A549 (cell line): ENCODE measurements around the gene RFK. TPM values are rescaled to one million over a fixed set of nuclear protein-coding genes. Genes with fewer than 3 reads are reported as not detected.

Experiments used
- ATAC-seq, 2 experiments: fragments of 200-7000 bp in 1 of 2; fragments of >200 bp in 1 of 2; cut with Nextera tagmentation in 1 of 2; cut with Tn5 transposase in 1 of 2; 3 replicates each; pipeline versions ENCODE4 v1.8.0 to v1.9.1; 2018 to 2020; ENCODE audit warnings: mild to moderate bottlenecking in 1 of 2, moderate library complexity in 1 of 2
- CTCF ChIA-PET: fragments of 300-600 bp; sonication (Branson Sonifier 250); formaldehyde crosslinking; extraction: SDS; loops from one replicate; lab custom pipeline; 2021; ENCODE audit warnings: antibody characterized with exemption, inconsistent platforms; lab: Yijun Ruan, JAX
- POLR2A ChIA-PET: fragments of 350-600 bp; formaldehyde crosslinking; extraction: SDS; loops from one replicate; lab custom pipeline; 2021; ENCODE audit warnings: antibody characterized with exemption, inconsistent platforms; lab: Yijun Ruan, JAX
- DNase-seq, 2 experiments: peaks; one replicate each; pipeline versions ENCODE4 v3.0.0 to v3.0.0-alpha.2; 2011 to 2016; ENCODE audit warnings: low read depth in 1 of 2, low spot score in 1 of 2
- FAIRE-seq: peaks from 2 replicates; lab custom pipeline; 2011; peaks lifted over from hg19 to GRCh38; lab: Jason Lieb, UNC
- H3K27ac ChIP-seq, 2 experiments: fragments of >200 bp; sonication (Bioruptor Twin); formaldehyde crosslinking; 3 replicates each; pipeline ENCODE4 v1.5.1; 2016 to 2017
- H3K4me1 ChIP-seq: fragments of >200 bp; sonication (Bioruptor Twin); formaldehyde crosslinking; 3 replicates; pipeline ENCODE4 v1.6.1; 2016
- H3K4me2 ChIP-seq: fragments of >200 bp; sonication (Bioruptor Twin); formaldehyde crosslinking; 3 replicates; pipeline ENCODE4 v1.6.1; 2016
- H3K4me3 ChIP-seq: fragments of >200 bp; sonication (Bioruptor Twin); formaldehyde crosslinking; 3 replicates; pipeline ENCODE4 v1.5.1; 2016
- H3K9me3 ChIP-seq: fragments of >200 bp; sonication (Bioruptor Twin); formaldehyde crosslinking; 3 replicates; pipeline ENCODE4 v1.6.1; 2016
- CBX8 ChIP-seq: fragments of 200-600 bp; sonication (generic); IDR thresholded peaks from 2 replicates; pipeline ENCODE4 v1.6.1; 2016
- CEBPB ChIP-seq, 2 experiments: fragments of >200 bp in 1 of 2; sonication (Bioruptor Twin) in 1 of 2; formaldehyde crosslinking in 1 of 2; IDR thresholded peaks; 2 replicates each; pipeline ENCODE4 v1.6.1; 2012 to 2016
- CHD4 ChIP-seq: fragments of 200-600 bp; sonication (generic); IDR thresholded peaks from 2 replicates; pipeline ENCODE4 v1.6.1; 2016; ENCODE audit warnings: antibody characterized with exemption, mild to moderate bottlenecking, borderline replicate concordance
- EP300 ChIP-seq, 2 experiments: fragments of >200 bp; sonication (Bioruptor Twin); formaldehyde crosslinking; IDR thresholded peaks; 2 replicates in 1 of 2; 3 replicates in 1 of 2; pipeline ENCODE4 v1.6.1; 2016 to 2017
- ESRRA ChIP-seq: fragments of 150-350 bp; IDR thresholded peaks from 2 replicates; pipeline ENCODE4 v1.6.1; 2014; ENCODE audit warnings: mild to moderate bottlenecking, low read length, borderline replicate concordance
- FOSB ChIP-seq: fragments of 250-450 bp; sonication (Bioruptor Pico); IDR thresholded peaks from 2 replicates; pipeline ENCODE4 v1.5.0; 2020; ENCODE audit warnings: mild to moderate bottlenecking, moderate library complexity
- FOSL2 ChIP-seq, 2 experiments: fragments of 450-650 bp in 1 of 2; fragments of >200 bp in 1 of 2; sonication (Bioruptor Twin) in 1 of 2; formaldehyde crosslinking; IDR thresholded peaks; 2 replicates each; pipeline versions ENCODE4 v1.5.0 to v1.6.1; 2016 to 2020; ENCODE audit warnings: mild to moderate bottlenecking in 1 of 2, moderate library complexity in 1 of 2
- HOXB13 ChIP-seq: fragments of 250-450 bp; sonication (Bioruptor Pico); IDR thresholded peaks from 2 replicates; pipeline ENCODE4 v1.5.0; 2020; ENCODE audit warnings: low read depth, mild to moderate bottlenecking, moderate library complexity
- KDM1A ChIP-seq: fragments of 200-600 bp; sonication (generic); IDR thresholded peaks from 2 replicates; pipeline ENCODE4 v1.6.1; 2016; ENCODE audit warnings: low read depth, mild to moderate bottlenecking
- KDM5A ChIP-seq: fragments of 200-600 bp; sonication (generic); IDR thresholded peaks from 2 replicates; pipeline ENCODE4 v1.6.1; 2016; ENCODE audit warnings: antibody characterized with exemption, mild to moderate bottlenecking
- MAFK ChIP-seq: fragments of 450-650 bp; IDR thresholded peaks from 2 replicates; pipeline ENCODE4 v1.6.1; 2014; ENCODE audit not compliant: partially characterized antibody
- MAZ ChIP-seq: fragments of 150-350 bp; IDR thresholded peaks from 2 replicates; pipeline ENCODE4 v1.6.1; 2014; ENCODE audit warnings: antibody characterized with exemption, low read depth, low read length, borderline replicate concordance
- MYC ChIP-seq: IDR thresholded peaks from 2 replicates; pipeline ENCODE4 v1.6.1; 2012; ENCODE audit warnings: mild to moderate bottlenecking, inconsistent platforms, low read length, improper control_type of control experiment, borderline replicate concordance
- RNF2 ChIP-seq: fragments of 200-600 bp; sonication (generic); IDR thresholded peaks from 2 replicates; pipeline ENCODE4 v1.6.1; 2016; ENCODE audit warnings: low read depth, mild to moderate bottlenecking, antibody characterized with exemption, moderate library complexity, borderline replicate concordance
- SMC3 ChIP-seq: fragments of >200 bp; sonication (Bioruptor Twin); formaldehyde crosslinking; IDR thresholded peaks from 3 replicates; pipeline ENCODE4 v1.6.1; 2018; ENCODE audit warnings: inconsistent platforms
- TP53 ChIP-seq: fragments of 250-450 bp; sonication (Bioruptor Pico); IDR thresholded peaks from 2 replicates; pipeline ENCODE4 v1.5.0; 2021; ENCODE audit warnings: mild to moderate bottlenecking, moderate library complexity
- WGBS: methylation state at CpG from one replicate; pipeline ENCODE4 v1.1.6; 2017; ENCODE audit errors: missing lambda C conversion rate; 5-methylcytosine and 5-hydroxymethylcytosine counted together
- polyA plus RNA-seq, 4 experiments: library from polyadenylated mRNA; depleted of rRNA in 3 of 4; stranded (reverse); fragments of >200 nt; fragmentation: RNase III in 1 of 4; extraction: RNeasy Plus Mini Kit Qiagen cat#74134 plus additional on column Dnase treatment in 1 of 4; gene quantifications; 2 replicates in 3 of 4; 3 replicates in 1 of 4; pipeline ENCODE4 v1.2.3, GENCODE V29; 2011 to 2017
- TF ChIP-seq, protein P1 (sequence below): IDR thresholded peaks from 2 replicates; pipeline ENCODE4 v1.6.1; 2012
- TF ChIP-seq, protein P2 (sequence below): fragments of 250-450 bp; sonication (Bioruptor Pico); IDR thresholded peaks from 2 replicates; pipeline ENCODE4 v1.5.0; 2021; ENCODE audit warnings: mild to moderate bottlenecking, moderate library complexity, borderline replicate concordance
- TF ChIP-seq, protein P3 (sequence below): fragments of >200 bp; sonication (Bioruptor Twin); formaldehyde crosslinking; IDR thresholded peaks from 3 replicates; pipeline ENCODE4 v1.6.1; 2016
- TF ChIP-seq, protein P4 (sequence below): fragments of 450-650 bp; IDR thresholded peaks from 2 replicates; pipeline ENCODE4 v1.6.1; 2014; ENCODE audit warnings: antibody characterized with exemption
- TF ChIP-seq, protein P5 (sequence below): fragments of >200 bp; sonication (Bioruptor Twin); formaldehyde crosslinking; IDR thresholded peaks from 2 replicates; pipeline ENCODE4 v1.6.1; 2016
- TF ChIP-seq, protein P6 (sequence below): fragments of 200-600 bp; sonication (generic); IDR thresholded peaks from 2 replicates; pipeline ENCODE4 v1.6.1; 2016; ENCODE audit warnings: antibody characterized with exemption, mild to moderate bottlenecking, moderate library complexity

RFK gene
- polyA plus RNA-seq, 2 of the 4 experiments (the other 2 are of a cell fraction) = 50.5 to 184 TPM

DNA sequence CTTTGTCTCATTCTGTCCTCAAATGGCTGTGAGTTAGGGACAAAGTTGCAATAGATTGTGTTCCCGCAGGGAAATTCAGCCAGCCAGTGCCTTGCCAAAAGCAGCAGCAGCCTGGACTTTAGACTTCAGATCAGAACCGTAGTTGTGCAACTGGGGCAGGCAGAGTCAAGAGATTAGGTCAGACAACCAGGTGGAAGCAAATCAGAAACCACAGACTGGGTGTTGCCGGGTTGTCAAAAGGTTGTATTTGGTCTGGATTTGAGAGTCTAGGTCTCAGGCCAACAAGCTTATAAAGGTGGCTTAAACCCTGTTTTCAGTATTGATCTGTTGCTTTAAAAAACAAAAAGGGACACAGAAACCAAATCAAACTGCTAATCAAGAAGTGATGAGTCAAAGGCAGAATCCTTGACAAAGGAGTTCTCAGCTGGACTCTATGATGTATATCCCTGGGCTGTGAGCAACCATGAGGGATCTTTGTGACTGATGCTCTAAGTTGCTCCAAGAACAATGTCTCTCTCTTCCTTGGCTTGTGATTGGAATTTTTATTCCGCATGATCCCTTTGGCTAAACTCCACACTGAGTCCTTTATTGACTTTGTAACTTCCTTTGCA lies 20.9 kb downstream of the RFK start (continued):
- TF ChIP-seq FOSB (CRISPR knock-in tag) (no peak), KDM1A (no peak), SMC3 (peak; percentile 34; the same call in 2 of the 3 replicates), HOXB13 (CRISPR knock-in tag) (peak; percentile 29; the same call in 1 of the 2 replicates)
- TF ChIP-seq, protein P1, sequence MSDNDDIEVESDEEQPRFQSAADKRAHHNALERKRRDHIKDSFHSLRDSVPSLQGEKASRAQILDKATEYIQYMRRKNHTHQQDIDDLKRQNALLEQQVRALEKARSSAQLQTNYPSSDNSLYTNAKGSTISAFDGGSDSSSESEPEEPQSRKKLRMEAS = peak; percentile 42; the same call in 1 of the 2 replicates

DNA sequence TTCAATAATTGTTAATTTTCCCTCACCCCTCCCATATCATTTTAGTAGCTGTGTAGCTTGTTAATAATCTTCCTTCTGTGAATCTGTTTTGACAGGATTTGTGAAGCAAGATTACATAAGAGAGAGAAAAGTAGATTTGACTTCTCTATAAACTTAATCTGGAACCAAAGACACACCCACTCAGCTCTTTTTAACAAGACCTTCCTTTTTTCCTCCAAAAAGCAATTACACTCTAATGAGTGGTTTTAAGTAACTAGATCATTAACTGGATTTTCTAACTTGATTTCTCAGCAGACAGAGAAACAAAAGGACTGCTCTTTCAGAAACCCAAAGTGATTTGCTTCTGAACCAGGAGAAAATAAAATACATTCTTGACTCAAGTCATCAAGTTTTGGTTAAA lies 21.9 kb downstream of the RFK start:
- no peak for DNase-seq
- H3K9me3 ChIP-seq = no peaks in the 10 kb centered on the region
- ChIA-PET POLR2A (interaction anchor here (0.6 to 8.6 kb wide), 3 partner anchors 11 to 21 kb away, joined by 3 to 102 read pairs (median 7); partner anchors contain the start of gene RFK), CTCF (interaction anchor here (0.9 to 6.8 kb wide), 3 partner anchors 10 to 30 kb away, joined by 3 to 53 read pairs (median 6); partner anchors contain the start of gene RFK)
- ATAC-seq = no peak
- H3K4me3 ChIP-seq = peak overlapping the region; percentile 15; the same call in 1 of the 3 replicates
- TF ChIP-seq, protein P2, sequence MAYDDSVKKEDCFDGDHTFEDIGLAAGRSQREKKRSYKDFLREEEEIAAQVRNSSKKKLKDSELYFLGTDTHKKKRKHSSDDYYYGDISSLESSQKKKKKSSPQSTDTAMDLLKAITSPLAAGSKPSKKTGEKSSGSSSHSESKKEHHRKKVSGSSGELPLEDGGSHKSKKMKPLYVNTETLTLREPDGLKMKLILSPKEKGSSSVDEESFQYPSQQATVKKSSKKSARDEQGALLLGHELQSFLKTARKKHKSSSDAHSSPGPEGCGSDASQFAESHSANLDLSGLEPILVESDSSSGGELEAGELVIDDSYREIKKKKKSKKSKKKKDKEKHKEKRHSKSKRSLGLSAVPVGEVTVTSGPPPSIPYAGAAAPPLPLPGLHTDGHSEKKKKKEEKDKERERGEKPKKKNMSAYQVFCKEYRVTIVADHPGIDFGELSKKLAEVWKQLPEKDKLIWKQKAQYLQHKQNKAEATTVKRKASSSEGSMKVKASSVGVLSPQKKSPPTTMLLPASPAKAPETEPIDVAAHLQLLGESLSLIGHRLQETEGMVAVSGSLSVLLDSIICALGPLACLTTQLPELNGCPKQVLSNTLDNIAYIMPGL (CRISPR knock-in tag) = no peak
- no peak for TF ChIP-seq MYC
- TF ChIP-seq, protein P3, sequence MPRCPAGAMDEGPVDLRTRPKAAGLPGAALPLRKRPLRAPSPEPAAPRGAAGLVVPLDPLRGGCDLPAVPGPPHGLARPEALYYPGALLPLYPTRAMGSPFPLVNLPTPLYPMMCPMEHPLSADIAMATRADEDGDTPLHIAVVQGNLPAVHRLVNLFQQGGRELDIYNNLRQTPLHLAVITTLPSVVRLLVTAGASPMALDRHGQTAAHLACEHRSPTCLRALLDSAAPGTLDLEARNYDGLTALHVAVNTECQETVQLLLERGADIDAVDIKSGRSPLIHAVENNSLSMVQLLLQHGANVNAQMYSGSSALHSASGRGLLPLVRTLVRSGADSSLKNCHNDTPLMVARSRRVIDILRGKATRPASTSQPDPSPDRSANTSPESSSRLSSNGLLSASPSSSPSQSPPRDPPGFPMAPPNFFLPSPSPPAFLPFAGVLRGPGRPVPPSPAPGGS = no peak
- peaks cover 81% of the 10 kb centered on the region for H3K4me1 ChIP-seq
- H3K27ac ChIP-seq = peak overlapping the region; percentile 89 to 95
- H3K4me2 ChIP-seq = peak overlapping the region; percentile 92
- no peak for FAIRE-seq

DNA sequence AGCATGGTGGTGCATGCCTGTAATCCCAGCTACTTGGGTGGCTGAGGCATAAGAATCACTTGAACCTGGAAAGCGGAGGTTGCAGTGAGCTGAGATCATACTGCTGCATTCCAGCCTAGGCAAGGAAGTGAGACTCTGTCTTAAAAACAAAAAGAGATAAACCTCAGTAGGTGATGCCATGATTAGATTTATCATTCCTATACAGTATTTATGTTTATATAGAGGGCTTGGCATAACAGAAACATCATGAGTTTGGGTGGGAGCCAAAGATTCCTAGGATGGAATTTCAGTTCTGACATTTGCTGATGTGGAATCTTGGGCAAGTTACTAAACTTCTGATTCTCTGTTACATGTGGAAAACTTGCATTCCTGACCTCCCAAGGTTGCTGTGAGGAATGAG lies 22.3 kb downstream of the RFK start:
- Histone ChIP-seq H3K9me3 (no peaks in the 10 kb centered on the region), H3K4me3 (no peak overlapping the region), H3K27ac (peak overlapping the region; percentile 89 to 95), H3K4me1 (peaks cover 77% of the 10 kb centered on the region), H3K4me2 (peak overlapping the region; percentile 92)
- POLR2A ChIA-PET = interaction anchor here (0.6 to 8.6 kb wide), 3 partner anchors 11 to 22 kb away, joined by 3 to 102 read pairs (median 7); partner anchors contain the start of gene RFK
- WGBS = 20% methylated on average over 1 of the region's 1 CpG
- FAIRE-seq = no peak
- peak in 1 of 2 experiments; percentile 88 for DNase-seq
- CTCF ChIA-PET = interaction anchor here (0.7 to 6.8 kb wide), 5 partner anchors 10 to 71 kb away, joined by 3 to 53 read pairs (median 3); partner anchors contain the start of gene RFK
- peak; percentile 6 to 52; a peak in 3 of 6 replicates for ATAC-seq
- TF ChIP-seq CEBPB (IDR thresholded peaks at IDR 0.05) (peak; percentile 17 to 71; a peak in 2 of 4 replicates), RNF2 (no peak), CBX8 (no peak), FOSL2 (IDR thresholded peaks at IDR 0.05) (no peak), FOSL2 (CRISPR knock-in tag; IDR thresholded peaks at IDR 0.05) (peak; percentile 54), KDM5A (no peak), ESRRA (no peak), CHD4 (no peak), EP300 (IDR thresholded peaks at IDR 0.05) (peak; percentile 85 to 95; a peak in 4 of 5 replicates), SMC3 (peak; percentile 16; the same call in 1 of the 3 replicates), MAFK (peak; percentile 49), TP53 (no peak), MAZ (no peak)
- TF ChIP-seq, protein P3 = peak; percentile 83; the same call in 2 of the 3 replicates
- TF ChIP-seq, protein P1 = no peak
- TF ChIP-seq, protein P4, sequence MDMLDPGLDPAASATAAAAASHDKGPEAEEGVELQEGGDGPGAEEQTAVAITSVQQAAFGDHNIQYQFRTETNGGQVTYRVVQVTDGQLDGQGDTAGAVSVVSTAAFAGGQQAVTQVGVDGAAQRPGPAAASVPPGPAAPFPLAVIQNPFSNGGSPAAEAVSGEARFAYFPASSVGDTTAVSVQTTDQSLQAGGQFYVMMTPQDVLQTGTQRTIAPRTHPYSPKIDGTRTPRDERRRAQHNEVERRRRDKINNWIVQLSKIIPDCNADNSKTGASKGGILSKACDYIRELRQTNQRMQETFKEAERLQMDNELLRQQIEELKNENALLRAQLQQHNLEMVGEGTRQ = no peak
- TF ChIP-seq, protein P5, sequence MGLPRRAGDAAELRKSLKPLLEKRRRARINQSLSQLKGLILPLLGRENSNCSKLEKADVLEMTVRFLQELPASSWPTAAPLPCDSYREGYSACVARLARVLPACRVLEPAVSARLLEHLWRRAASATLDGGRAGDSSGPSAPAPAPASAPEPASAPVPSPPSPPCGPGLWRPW = peak; percentile 36; the same call in 1 of the 2 replicates
- TF ChIP-seq, protein P6, sequence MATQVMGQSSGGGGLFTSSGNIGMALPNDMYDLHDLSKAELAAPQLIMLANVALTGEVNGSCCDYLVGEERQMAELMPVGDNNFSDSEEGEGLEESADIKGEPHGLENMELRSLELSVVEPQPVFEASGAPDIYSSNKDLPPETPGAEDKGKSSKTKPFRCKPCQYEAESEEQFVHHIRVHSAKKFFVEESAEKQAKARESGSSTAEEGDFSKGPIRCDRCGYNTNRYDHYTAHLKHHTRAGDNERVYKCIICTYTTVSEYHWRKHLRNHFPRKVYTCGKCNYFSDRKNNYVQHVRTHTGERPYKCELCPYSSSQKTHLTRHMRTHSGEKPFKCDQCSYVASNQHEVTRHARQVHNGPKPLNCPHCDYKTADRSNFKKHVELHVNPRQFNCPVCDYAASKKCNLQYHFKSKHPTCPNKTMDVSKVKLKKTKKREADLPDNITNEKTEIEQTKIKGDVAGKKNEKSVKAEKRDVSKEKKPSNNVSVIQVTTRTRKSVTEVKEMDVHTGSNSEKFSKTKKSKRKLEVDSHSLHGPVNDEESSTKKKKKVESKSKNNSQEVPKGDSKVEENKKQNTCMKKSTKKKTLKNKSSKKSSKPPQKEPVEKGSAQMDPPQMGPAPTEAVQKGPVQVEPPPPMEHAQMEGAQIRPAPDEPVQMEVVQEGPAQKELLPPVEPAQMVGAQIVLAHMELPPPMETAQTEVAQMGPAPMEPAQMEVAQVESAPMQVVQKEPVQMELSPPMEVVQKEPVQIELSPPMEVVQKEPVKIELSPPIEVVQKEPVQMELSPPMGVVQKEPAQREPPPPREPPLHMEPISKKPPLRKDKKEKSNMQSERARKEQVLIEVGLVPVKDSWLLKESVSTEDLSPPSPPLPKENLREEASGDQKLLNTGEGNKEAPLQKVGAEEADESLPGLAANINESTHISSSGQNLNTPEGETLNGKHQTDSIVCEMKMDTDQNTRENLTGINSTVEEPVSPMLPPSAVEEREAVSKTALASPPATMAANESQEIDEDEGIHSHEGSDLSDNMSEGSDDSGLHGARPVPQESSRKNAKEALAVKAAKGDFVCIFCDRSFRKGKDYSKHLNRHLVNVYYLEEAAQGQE = no peak
